GM19395 (cell line): ENCODE data around the gene OR5M10.
"Not testable (repeated sequence)": the region's sequence is repeated elsewhere in the genome, so short reads cannot be mapped to it uniquely, and the experiment has no call there.

ENCODE experiments used
- ATAC-seq: cut with Tn5 transposase; IDR thresholded peaks from one replicate; pipeline ENCODE4 v1.9.1; 2021; ENCODE audit warnings: mild to moderate bottlenecking, moderate library complexity; ENCODE audit not compliant: unreplicated experiment

Gene OR5M10

DNA sequence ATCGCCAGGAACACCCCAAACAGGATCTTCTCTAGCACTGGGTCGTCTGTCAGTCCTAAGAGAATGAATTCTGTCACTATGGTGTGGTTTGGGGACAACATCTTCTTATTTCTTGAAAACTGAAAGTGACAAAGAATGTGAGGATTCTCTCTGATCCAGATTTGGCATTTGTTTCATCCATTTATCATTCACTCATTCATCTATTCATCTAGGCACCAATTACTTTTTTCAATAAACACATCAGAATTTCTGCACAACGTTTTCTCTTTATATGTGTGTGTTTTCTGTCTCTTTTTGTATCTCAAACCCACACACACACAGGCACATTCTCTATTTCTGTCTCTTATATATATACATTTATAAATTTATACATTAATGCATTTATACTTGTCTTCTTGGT lies at the start of gene OR5M10:
Gene OR5M10, minus strand, starts transcription at position 101 of the 400 bp plus-strand sequence. Its CDS starts 0 bp downstream, at position 101.
- ATAC-seq = no peak

GRCh38 chr11:56625946-56626345 lies 48.4 kb upstream of the OR5M10 start:
- no peak for ATAC-seq

DNA sequence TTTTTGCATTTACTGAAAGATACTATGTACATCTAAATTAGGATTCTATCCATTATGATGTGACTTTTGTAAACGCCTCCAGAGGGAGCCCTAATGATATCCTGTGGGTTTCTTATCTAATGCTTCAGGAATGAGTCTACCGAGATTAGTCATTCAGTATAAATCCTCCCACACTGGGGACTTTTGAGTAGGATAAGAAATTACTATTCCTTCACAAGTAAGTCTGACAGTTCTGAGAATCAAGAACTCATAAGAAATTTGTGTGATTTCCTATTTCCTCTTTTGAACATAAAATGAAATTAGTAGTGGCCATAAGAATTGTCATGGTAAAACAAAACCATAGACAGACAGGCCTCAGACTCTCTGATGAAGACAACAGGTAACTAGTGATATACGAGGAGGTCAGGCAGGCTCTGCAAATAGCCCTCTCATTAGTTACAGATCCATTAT lies 47.2 kb upstream of the OR5M10 start:
- ATAC-seq = no peak

DNA sequence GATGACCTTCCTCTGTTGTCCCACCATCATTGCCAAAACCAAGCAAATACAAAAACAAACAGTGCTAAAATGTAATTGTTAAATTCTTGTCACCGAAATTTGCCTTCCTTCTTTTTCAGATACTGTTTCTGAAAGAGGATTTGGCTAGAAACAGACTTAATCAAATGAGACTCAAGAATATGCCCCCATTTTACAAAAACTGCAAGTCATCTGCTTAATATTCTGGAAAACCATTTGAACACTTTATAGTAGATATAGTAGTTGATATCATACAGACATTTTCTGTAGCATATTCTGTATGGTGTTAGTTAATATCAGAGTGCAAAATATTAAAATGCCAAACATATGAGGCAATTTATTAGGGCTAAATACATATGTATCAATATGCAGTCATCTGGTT lies 33.7 kb upstream of the OR5M10 start:
- ATAC-seq = no peak

DNA sequence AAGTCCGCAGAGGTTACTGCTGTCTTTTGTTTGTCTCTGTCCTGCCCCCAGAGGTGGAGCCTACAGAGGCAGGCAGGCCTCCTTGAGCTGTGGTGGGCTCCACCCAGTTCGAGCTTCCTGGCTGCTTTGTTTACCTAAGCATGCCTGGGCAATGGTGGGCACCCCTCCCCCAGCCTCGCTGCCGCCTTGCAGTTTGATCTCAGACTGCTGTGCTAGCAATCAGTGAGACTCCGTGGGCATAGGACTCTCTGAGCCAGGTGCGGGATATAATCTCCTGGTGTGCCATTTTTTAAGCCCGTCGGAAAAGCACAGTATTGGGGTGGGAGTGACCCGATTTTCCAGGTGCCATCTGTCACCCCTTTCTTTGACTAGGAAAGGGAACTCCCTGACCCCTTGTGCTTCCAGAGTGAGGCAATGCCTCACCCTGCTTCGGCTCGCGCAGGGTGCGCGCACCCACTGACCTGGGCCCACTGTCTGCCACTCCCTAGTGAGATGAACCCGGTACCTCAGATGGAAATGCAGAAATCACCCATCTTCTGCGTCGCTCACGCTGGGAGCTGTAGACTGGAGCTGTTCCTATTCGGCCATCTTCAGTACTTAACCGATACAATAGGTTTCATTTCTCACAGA lies 14.7 kb upstream of the OR5M10 start:
- not testable (repeated sequence) for ATAC-seq

DNA sequence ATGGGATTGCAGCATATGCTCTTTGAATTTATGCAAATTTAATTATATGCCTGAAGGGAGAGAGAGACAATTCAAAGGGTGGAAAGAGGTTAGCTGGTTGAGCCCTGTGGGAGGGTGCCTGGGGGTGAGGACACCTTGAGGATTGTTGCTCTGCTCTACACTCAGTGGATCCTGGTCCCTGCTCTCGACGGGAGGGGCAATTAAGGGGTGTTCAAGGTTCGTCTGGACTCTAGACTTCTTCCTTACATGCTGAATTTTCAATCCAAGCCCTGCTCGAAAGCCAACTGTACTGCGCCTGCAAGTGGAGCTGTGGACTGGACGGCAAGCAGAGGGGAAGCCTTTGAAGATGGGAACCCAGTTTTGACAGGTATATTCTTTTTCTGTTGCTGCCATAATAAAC lies 18.9 kb downstream of the OR5M10 start:
- ATAC-seq = no peak

DNA sequence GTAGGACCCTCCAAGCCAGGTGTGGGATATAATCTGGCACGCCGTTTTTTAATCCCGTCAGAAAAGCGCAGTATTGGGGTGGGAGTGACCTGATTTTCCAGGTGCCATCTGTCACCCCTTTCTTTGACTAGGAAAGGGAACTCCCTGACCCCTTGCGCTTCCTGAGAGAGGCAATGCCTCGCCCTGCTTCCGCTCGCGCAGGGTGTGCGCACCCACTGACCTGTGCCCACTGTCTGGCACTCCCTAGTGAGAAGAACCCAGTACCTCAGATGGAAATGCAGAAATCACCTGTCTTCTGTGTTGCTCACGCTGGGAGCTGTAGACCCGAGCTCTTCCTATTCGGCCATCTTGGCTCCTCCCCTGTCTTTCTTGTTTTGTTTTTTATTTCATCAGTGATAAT lies 22.8 kb downstream of the OR5M10 start:
- not testable (repeated sequence) for ATAC-seq

GRCh38 chr11:56545531-56545930 lies 32.0 kb downstream of the OR5M10 start:
- no peak for ATAC-seq

DNA sequence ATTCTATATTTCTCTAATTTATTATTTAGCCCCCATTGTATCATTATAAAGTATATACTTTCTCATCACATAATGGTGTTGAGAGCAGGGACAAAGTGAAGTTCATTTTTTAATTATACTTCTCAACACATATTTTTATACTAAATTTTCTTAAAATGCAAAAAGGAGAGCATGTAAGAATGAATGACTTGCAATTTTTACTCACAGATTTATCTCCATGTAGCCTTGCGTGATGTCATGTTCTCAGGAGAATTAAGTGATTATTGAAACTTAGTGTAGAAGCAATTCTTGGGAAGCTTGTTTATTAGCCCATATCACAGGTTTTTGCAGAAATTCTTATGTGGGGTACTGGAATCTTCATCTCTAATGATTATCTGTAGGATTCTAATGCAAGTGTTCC lies 33.8 kb downstream of the OR5M10 start:
- ATAC-seq = no peak

DNA sequence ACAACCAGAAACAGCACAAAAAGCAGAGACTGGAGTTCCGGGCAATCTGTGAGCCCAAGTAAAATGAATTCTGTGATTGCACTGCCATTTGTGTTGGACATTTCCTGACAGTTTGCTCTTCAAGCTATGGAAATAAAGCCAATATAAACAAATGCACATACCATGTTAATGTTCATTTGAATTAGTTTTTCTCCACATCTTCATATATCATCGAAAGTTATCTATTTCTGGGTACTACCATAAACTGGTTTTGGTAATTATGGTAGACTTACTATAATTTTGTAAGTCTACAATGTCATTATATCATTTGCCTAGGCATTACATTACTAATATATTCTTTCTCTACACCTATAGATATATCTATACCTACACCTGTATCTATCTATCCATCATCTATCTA lies 34.4 kb downstream of the OR5M10 start, which contains the start of gene OR5M11:
Gene OR5M11, minus strand, starts transcription at position 101 of the 400 bp plus-strand sequence. Its CDS starts 0 bp downstream, at position 101.
- no peak for ATAC-seq

DNA sequence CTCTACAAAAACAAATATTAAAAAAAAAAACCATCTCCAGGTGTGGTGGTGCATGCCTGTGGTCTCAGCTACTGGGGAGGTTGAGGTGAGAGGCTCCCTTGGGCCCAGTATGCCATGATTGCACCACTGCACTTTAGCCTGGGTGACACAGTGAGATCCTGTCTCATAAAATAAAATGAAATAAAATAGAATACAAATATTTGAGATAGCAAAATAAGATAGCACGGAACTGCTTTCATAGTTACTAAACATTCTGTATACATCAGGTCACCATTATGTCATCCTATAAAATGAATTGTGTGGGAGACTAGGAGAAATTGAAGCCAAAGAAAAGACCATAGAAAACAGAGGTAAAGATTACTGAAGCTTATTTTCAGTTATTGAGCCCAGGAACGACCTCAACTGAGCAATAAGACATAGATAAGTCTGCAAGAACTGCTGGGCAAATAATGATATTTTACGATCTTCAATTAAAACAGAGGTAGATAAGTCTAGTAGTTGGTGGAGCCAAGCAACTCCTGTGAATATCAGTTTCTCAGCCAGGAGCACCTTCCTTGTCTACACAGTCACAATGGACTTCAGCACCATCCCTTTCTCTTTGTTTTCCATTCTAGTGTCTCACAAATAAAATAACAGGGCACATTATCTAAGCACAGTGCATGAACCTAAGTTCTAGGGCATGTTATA lies 44.3 kb downstream of the OR5M10 start:
- no peak for ATAC-seq

DNA sequence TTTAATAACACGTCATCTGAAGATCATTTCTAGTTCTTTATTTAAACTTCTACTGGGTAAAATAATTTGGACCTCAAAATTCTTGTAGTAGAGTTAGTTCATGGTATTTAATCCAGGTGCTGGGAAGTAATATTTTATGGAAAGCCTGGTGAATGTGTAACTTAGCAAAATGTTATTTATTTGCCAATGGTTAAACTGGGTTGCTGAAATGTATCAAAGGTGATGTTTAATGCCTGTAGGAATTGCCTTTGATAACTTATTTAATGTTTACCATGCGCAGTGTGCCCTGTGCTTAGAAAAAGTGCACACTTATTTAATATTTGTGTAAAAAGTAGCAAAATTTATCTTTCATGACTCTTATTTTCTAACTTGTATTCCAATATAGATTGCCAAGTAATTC lies 45.7 kb downstream of the OR5M10 start:
- no peak for ATAC-seq
